ENCODE data around the gene ZC3H18. TPM values are rescaled to one million over a fixed set of nuclear protein-coding genes. Genes with fewer than 3 reads are reported as not detected.

Gene ZC3H18
- polyA plus RNA-seq, 4 donors, result 34.3 to 48.6 (median 35.2) TPM

DNA sequence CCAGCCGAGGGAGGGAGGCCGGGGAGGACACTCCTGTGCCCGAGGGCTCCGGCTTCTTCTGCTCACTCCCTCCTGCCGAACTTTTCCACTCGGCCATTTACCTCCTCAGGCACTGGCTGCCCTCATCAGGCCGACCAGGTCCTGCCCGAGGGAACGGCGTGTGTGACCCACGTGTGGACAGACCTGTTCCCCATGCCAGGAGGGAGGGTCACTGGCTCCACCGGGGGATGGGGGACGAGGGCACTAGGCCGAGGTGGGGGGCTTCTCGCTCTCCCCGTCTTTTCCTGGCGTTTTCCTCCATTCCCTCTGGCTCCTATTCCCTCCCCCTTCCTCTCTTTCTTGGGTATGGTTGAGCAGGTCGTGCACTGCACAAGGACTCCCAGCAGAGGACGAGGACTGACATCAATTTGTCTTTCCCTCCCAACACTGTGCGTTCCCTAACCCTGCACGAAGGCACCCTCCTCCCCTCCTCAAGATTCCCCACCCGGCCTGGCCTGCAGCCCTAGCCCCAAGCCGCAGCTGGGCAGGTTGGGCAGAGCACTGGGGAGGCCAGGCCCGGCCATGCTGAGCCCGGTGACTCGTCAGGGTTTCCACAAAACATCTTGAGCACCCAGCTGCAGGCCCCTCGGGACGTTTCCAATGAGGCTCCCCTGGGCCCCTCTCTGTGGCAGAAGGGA lies 64.9 kb downstream of the ZC3H18 start:
- no peak for DNase-seq (ENCODE audit: low read depth in 4 of 4, low spot score in 3 of 4)

DNA sequence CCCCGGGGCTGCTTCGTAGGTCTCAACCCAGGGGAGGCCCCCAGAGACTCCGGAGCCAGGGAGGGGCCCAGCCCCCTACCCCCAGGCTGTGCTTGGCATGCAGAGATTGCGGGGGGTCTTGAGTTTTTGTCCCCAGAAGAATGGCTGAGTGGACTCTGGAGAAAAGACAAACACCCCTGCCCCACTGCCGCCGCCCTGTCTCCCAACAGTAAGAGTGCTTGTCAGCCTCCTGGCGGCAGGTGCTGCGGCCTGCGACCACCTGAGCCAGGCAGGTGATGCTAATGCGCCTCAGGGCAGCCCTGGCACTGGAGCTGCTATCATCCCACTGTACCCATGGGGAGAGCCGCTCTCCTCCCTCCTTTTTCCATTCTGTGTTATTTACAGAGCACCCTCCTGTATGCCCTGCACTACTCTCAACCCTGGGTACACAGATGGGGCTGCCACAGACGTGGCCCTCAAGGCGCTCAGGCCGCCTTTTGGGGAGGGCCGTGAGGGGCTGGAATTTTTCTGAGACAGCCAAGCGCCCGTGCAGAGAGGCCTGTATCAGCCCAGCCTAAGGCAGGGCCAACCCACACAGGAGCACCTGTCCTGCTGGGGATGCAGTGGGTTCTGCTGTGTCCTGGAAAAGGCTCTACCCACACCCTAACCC lies 65.6 kb downstream of the ZC3H18 start:
- no peak for DNase-seq (ENCODE audit: low read depth in 4 of 4, low spot score in 3 of 4)

DNA sequence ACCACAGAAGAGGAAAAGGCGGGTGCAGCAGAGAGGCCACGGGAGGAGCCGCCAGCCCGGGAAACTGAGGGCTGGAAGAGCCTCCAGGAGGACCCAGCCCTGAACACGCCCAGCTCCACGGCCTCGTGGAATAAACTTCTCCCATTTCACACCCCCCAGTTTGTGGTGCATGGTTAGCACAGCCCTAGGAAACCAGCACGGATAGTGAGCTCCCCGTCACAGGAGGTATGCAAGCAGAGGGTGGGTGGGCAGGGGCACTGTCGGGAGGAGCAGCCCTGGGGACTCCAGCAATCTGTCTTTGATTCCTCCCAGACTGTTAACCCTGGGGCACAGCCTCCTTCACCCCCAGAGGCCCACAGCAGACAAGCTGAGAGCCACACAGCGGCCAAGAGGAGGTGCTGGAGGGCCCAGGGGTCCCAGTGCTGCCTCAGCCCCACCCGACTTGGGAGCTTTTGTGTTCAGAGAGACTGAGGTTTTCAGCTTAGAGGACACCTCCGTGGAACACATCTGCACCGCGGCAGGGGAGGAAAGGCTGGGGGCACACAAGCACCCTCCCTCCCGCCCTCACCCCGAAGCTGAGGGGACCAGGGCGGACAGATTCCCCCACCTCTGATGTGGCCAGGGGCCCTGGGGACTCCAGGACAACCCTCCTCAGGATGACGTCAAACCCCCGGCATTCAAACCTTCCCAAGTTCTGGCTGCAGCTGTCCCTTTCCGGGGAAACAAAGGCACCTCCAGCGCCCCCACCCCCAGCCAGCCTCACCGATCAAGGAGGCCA lies 66.5 kb downstream of the ZC3H18 start:
- DNase-seq (ENCODE audit: low read depth in 4 of 4, low spot score in 3 of 4), result no peak

GRCh38 chr16:88638323-88639230 lies 68.4 kb downstream of the ZC3H18 start, which contains the start of gene IL17C:
Gene IL17C, plus strand, starts transcription at chr16:88638572. Its CDS starts 70 bp downstream, at chr16:88638642.
- DNase-seq (ENCODE audit: low read depth in 4 of 4, low spot score in 3 of 4), result no peak

DNA sequence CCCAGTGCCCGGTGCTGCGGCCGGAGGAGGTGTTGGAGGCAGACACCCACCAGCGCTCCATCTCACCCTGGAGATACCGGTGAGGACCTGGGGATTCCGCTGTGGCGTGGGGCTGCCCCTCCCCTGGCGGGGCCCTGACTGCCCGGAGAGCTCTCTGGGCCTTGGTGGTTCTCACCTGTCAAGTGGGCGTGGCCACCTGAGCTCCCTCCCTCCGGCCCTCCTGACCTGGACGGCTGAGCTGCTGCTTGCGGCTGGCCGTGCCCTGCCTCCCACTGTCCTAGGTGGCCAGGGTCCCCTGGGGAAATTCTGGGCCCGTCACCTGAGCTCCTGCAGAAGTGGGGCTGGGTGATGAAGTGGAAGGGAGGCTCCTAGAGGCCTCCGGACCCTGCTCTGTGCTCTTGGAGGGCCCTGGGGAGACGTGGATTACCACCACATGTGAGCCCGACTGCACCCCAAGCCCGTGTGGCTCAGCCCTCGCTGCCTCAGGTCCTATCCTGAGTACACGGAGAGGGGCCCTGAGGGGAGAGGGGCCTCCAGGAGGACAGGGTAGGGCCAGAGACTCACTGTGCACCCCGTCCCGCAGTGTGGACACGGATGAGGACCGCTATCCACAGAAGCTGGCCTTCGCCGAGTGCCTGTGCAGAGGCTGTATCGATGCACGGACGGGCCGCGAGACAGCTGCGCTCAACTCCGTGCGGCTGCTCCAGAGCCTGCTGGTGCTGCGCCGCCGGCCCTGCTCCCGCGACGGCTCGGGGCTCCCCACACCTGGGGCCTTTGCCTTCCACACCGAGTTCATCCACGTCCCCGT lies 69.2 kb downstream of the ZC3H18 start:
- no peak for DNase-seq (ENCODE audit: low read depth in 4 of 4, low spot score in 3 of 4)

DNA sequence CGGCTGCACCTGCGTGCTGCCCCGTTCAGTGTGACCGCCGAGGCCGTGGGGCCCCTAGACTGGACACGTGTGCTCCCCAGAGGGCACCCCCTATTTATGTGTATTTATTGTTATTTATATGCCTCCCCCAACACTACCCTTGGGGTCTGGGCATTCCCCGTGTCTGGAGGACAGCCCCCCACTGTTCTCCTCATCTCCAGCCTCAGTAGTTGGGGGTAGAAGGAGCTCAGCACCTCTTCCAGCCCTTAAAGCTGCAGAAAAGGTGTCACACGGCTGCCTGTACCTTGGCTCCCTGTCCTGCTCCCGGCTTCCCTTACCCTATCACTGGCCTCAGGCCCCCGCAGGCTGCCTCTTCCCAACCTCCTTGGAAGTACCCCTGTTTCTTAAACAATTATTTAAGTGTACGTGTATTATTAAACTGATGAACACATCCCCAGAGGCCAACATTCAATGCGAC lies 69.9 kb downstream of the ZC3H18 start:
- DNase-seq (ENCODE audit: low read depth in 4 of 4, low spot score in 3 of 4), result no peak

DNA sequence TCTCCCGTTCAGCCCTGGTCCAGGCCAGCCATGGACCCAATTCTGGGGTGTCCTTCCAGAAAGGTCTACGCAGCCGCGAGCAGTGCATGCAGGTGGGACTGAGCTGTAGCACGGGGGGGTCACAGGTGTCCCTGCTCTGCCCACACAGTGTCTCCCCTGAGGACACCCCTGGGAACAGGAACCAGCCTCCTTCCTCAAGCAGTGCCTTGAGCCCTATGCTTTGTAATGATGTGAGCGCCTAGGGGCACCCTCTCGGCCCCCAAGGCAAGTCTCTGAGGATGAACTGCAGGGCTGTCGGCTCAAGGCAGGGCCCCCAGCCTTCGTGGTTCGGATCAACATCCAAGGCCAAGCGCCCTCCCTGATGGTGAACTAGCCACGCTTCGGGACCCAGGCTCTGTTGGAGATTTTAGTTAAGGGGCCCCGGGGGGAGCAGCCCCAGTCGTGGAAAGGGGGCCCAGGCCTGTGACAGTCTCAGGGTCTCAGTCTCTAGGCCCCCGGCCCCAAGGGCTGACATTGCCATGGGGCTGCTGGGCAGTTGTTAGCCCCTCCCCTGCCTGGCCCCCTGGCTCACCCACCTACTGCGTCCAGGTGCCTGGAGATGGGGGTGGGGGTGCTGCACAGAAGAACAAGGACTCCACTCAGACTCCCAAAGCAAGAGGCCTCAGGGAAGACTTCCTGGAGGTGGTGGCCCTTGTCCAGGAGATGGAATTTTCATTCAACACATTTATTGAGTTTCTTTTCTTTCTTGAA lies 70.5 kb downstream of the ZC3H18 start:
- no peak for DNase-seq (ENCODE audit: low read depth in 4 of 4, low spot score in 3 of 4)

DNA sequence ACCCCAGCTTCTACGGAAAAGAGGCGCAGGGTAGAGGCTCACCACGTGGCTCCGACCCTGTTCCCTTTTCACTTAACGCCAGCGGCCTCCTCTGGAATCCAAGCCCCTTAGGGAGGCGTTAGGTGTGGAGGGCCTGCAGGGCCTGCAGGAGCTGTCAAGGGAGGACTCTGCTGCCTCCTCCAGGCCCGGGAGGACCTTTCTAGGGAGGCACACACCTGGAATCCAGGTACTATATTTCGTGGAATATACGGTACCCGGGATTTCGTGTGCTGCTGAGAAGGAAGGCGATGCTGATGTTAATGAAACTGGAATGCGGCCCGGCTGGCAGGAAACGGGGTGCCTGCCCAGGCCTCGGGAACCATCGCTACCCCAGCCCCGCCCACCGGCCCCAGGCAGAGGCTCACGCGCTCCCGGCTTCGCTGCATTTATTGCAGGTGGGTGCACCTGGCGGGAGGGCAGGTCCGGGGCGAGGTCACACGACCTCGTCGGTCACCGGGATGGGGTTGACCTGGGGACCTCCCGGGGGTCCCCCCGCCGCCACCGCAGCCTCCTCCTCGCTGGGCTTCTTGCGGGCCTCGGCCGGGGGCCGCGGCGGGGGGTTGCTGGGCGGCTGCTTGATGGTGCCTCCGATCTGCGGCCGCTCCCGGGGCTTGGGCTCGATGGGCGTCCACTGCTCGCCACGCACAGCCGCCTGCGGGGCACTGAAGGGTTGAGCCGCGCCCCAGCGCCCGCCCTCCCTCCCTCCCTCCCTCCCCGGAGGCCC lies 72.9 kb downstream of the ZC3H18 start:
- no peak for DNase-seq (ENCODE audit: low read depth in 4 of 4, low spot score in 3 of 4)

DNA sequence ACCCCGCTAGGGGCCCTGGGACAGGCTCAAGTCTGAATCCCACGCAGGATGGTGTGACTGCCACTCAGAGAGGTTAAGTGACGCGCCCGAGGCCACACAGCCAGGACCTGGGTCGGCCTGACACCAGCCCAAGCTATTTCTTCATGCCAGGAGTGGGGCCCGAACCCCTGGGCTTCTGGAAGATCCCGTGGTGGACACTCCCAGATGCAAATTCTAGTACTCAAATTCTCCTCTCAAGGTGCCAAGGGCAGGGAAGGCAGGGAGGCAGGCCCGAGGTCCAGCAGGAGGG lies 73.4 kb downstream of the ZC3H18 start:
- DNase-seq (ENCODE audit: low read depth in 4 of 4, low spot score in 3 of 4), result no peak

- DNase-seq (ENCODE audit: low read depth in 4 of 4, low spot score in 3 of 4), result no peak
These were observed 75.3 kb downstream of the ZC3H18 start for GRCh38 chr16:88645455-88645854.

GRCh38 chr16:88645941-88646340 lies 75.7 kb downstream of the ZC3H18 start:
- DNase-seq (ENCODE audit: low read depth in 4 of 4, low spot score in 3 of 4), result no peak

- DNase-seq (ENCODE audit: low read depth in 4 of 4, low spot score in 3 of 4), result no peak
These were observed 76.3 kb downstream of the ZC3H18 start for GRCh38 chr16:88646345-88647034.

DNA sequence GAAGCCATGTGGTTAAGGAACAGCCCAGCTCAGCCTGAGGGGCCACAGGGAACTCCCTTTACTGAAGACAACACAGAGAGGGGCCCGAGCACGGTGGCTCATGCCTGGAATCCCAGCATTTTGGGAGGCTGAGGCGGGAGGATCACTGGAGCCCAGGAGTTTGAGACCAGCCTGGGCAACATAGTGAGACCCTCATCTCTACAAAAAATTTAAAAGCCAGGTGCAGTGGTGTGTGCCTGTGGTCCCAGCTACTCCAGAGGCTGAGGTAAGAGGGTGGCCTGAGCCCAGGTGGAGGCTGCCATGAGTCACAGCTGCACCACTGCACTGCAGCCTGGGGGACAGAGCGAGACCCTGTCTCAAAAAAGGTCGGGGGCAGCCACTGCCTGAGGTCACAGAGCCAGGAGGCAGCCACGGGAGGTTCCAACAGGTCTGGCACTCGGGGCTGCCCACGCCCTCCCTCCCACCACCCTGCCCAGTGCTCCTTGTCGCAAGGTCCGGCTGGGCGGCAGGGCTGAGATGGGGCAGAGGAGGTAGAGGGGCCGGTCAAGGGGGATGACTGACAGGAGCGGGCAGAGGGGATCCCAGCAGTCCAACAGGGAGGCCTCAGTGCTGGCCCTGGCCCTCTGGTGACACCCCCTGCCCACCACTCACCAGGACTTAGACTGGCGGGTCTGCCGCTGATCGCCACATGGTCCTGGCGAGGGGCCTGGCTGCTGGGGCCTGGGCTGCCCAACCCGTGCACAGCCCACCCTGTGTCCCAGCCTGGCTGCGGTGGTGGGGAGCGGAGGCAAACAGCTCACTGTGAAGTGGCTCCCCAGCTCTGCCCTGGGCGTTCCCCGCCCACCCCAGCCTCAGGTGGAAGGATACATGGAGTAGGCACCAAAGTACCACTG lies 77.2 kb downstream of the ZC3H18 start:
- no peak for DNase-seq (ENCODE audit: low read depth in 4 of 4, low spot score in 3 of 4)

DNA sequence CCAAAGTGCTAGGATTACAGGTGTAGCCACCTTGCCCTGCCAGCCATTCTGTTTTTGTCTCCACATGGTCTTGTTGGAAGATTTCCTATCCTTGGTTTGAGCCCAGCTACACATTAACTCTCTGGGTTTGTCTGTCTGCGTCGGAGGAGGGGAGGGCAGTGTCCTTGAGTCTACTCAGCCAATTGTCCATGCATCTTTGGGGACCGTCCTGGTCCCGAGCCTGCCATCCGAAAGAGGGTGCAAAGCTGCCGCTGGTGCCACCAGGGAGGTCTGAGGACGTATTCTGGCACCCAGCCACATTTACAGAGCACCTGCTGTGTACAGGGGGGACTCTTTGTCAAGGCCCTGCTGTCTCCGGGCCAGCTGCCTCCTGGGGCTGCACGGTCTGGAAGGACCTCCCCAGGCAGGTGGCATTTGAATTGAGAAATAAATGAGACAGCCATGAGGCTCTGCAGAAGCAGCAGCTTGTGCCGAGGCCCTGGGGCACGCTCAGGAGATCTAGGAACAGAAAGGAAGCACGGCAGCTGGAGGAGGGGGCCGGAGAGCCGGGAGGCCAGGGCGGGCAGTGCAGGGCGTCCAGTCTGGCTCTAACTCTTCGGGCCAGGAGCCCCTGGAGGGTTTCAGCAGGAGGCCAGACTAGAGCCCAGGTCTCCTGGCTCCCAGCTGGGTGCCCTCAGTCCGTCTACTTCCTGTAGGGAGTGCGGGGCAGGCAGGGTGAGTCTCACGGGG lies 79.2 kb downstream of the ZC3H18 start:
- no peak for DNase-seq (ENCODE audit: low read depth in 4 of 4, low spot score in 3 of 4)

GRCh38 chr16:88649924-88650748 lies 79.9 kb downstream of the ZC3H18 start:
- no peak for DNase-seq (ENCODE audit: low read depth in 4 of 4, low spot score in 3 of 4)
